Choroid plexus epithelial cell (primary cell): ENCODE data around the gene ECT2L.

Experiments used
- DNase-seq: peaks from one replicate; pipeline ENCODE4 v3.0.0-alpha.2; 2010; ENCODE audit warnings: low read depth
- H3K4me3 ChIP-seq: 2 replicates; pipeline ENCODE4 v1.5.1; 2011; ENCODE audit warnings: low read depth, mild to moderate bottlenecking, control low read depth, low read length, moderate library complexity
- TF ChIP-seq, protein P1 (sequence below): conservative IDR thresholded peaks from 2 replicates; pipeline ENCODE4 v1.5.1; 2011; ENCODE audit warnings: low read depth, mild to moderate bottlenecking, control low read depth, inconsistent platforms, low read length, moderate library complexity

ECT2L gene

DNA sequence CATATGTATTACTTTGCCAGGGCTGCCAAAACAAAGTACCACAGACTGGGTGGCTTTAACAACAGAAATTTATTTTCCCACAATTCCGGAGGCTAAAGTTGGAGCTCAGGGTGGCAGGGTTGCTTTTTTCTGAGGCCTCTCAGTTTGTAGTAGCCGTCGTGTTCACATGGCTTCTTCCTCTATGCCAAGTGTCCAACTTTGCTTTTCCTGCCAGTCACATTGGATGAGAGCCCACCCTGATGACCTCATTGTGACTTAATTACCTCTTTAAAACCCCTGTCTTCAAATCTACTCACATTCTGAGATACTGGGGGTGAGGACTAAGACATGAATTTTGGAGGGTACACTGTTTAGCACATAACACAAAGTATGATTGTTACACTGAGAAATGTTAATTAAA, 9.9 kb upstream of the ECT2L start:
- DNase-seq, result no peak

DNA sequence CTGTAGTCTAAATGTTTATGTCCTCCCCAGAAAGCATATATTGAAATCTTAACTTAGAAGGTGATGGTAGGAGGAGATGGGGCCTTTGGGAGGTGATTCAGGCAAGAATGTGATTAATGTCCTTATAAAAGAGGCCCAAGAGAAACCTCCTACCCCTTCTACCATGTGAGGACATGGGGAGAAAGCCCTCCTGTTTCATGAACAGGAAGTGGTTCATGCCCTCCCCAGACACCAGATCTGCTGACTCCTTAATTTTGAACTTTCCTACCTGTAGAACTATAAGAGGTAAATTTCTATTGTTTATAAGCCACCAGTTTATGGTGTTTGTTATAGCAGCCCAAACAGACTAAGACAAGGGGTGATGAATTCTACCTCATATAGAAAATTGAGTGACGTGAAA, 8.7 kb upstream of the ECT2L start:
- TF ChIP-seq, protein P1, sequence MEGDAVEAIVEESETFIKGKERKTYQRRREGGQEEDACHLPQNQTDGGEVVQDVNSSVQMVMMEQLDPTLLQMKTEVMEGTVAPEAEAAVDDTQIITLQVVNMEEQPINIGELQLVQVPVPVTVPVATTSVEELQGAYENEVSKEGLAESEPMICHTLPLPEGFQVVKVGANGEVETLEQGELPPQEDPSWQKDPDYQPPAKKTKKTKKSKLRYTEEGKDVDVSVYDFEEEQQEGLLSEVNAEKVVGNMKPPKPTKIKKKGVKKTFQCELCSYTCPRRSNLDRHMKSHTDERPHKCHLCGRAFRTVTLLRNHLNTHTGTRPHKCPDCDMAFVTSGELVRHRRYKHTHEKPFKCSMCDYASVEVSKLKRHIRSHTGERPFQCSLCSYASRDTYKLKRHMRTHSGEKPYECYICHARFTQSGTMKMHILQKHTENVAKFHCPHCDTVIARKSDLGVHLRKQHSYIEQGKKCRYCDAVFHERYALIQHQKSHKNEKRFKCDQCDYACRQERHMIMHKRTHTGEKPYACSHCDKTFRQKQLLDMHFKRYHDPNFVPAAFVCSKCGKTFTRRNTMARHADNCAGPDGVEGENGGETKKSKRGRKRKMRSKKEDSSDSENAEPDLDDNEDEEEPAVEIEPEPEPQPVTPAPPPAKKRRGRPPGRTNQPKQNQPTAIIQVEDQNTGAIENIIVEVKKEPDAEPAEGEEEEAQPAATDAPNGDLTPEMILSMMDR, result no peak
- H3K4me3 ChIP-seq, result no peak overlapping the region
- DNase-seq, result no peak

More for the DNA sequence above, 9.9 kb upstream of the ECT2L start:
- TF ChIP-seq, protein P1, result no peak
- H3K4me3 ChIP-seq, result no peak overlapping the region

DNA sequence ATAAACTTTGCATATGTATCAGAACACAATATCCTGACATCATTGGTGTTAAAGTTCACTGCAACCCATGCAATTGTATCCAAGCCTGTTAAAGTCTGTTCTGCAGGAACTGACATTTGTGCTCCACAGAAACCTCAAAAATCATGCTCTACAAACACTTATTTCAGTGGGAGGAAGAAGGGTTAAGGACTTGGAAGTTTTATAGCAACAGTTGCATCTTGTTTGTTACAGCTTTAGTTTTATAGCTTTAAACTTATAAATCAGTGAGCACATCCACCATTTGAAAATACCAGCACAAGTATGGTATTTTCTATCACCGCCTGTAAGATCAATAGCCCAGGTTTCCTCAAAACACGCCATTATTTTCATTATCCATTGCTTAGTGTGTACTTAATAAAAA, 884 bp downstream of the ECT2L start:
- H3K4me3 ChIP-seq, result no peak overlapping the region
- DNase-seq, result no peak
- TF ChIP-seq, protein P1, result no peak

DNA sequence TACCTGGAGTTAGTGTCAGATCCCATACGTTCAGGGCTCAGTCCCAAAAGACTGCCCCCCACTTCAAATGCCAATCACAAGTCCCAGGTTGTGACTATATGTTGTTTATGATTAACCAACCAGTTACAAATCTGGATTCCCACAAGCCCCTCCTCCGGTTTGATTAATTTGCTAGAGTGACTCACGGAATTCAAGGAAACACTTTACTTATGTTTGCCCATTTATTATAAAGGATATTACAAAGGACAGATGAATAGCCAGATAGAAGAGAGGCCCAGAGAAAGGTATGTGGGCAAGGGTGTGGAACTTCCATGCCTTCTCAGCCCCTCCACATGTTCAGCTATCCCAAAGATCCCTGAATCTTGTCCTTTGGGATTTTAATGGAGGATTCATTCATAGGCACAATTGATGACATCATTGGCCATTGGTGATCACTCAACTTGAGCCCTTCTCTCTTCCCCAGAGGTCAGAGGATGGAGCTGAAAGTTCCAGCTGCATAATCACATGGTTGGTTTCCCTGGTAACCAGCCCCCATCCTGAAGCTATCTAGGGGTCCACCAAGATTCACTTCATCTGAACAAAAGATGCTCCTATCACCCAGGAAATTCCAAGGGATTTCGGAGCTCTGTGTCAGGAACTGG, 2.0 kb downstream of the ECT2L start:
- TF ChIP-seq, protein P1, result no peak
- H3K4me3 ChIP-seq, result no peak overlapping the region

DNA sequence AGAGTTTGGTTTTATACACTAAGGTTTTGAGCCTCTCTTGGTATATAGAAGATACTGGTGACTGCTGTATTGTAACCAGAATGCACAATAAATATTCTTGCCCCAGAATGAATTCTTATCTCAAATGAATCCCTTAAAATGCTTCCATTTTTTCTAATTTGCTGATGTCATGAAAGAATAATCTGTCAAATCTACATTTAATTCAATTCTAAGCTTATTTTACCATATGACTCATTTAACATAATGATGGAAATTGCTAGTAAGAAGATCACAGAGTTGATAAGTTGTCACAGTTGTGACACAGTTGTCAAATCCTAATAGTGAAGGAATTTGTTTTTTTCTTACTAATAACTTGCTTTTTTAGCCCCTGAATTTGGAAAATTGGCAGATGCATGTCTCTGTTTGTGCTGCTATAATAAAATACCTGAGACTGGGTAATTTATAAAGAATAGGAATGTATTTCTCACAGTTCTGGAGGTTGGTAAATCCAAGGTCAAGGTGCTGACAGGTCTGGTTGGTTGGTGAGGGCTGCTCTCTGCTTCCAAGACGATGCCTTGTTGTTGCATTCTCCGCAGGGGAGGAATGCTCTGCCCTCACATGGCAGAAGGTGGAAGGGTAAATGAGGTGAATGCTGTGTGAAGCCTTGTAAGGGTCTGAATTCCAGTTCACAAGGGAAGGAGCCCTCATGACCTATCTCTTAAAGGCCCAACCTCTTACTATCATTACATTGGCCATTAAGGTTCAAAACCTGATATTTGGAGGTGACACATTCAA, 4.7 kb downstream of the ECT2L start:
- DNase-seq, result no peak
- TF ChIP-seq, protein P1, result peak; percentile 5
- H3K4me3 ChIP-seq, result no peak overlapping the region

More for the DNA sequence above, 2.0 kb downstream of the ECT2L start:
- no peak for DNase-seq

DNA sequence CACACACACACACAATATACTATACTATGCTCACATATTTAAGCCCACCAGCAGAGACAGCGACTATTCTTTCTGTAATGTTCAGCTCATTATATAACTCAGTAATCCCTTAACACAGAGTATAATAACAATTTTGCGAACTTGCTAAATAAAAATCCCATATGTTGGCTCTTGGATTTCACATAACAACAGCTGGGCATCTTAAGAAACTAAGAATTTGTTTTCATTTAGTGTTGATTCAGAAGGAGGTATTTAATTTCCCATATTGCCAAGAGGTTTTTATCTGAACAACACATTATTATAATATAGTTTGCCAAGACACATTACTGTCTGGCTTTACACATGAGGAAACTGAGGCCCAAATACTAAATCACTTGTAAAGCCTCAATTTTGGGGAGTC, 7.4 kb downstream of the ECT2L start:
- no peak for DNase-seq
- H3K4me3 ChIP-seq, result no peak overlapping the region
- TF ChIP-seq, protein P1, result no peak
